HuH-7.5 (cell line): ENCODE measurements around the gene BLM.

Experiments used
- DNase-seq: peaks from one replicate; pipeline ENCODE4 v3.0.0; 2011; ENCODE audit warnings: low spot score

Gene BLM

DNA sequence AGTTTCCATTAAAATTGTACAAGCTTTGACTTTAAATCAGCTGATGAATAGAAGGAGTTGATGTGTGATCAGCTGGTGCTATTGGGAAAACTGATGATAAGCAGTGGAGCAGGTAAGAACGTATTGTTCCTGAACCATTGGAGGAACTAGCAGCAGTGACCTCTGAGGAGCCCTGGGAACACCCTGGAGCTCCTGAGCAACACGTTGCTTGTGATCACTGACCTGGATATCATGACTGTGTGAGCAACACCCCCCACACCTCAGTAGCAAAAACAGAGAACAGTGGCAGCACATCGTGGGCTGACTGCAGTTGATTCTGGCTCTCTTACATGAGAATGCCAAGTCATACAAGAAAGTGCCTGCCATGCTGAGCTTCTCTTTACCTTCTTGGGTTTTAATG lies 72.9 kb downstream of the BLM start:
- no peak for DNase-seq

DNA sequence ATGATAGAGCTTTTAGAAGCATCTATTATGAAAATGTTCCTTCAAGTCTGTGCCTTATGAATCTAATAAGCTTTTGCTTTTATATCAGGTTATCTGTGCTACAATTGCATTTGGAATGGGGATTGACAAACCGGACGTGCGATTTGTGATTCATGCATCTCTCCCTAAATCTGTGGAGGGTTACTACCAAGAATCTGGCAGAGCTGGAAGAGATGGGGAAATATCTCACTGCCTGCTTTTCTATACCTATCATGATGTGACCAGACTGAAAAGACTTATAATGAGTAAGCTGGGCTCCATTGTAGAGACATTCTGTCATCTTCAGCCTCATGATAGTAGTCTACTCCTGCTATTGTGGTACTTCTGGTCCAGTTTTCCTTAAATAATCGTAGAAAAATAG lies 73.4 kb downstream of the BLM start:
- DNase-seq, result no peak

DNA sequence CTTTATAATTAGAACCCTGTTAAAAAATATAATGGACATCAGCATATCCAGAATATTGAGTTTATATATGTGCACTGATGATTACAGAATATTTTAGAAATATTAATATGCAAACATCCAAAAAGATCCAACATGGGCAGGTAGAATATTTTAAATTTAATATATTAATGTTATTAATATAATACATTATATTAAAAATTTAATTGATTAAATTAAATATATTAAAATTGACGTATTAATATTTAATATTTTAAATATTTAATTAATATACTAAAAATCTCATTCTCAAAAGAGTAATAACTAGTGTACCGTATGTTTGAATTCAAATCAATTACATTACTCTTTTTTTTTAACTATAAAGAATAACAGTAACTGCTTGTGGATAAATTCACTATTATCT lies 77.4 kb downstream of the BLM start:
- DNase-seq, result no peak

DNA sequence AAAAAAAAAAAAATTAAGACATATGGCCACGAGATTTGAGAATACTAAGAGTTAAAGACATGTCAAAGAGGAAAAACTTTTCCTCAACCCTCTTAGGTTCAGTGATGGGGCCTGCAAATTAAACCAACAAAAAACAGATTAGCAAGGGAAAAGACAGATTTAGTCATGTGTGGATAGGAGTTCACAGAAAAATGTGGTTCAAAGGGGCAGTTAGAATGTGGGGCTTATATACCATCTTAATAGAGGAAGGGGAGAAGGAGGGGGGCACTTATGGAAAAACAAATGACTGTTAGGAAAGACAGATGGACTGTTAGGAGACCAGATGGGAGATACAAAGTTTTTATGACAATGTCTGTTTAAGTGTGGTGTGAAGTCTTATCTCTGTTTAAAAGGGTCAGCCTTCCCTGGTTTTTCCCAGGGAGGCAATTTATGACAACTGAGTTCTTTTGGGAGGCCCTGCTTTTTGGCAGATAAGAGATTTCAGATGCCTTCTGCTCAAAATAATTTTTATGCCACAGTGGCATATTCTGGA lies 82.6 kb downstream of the BLM start:
- no peak for DNase-seq

DNA sequence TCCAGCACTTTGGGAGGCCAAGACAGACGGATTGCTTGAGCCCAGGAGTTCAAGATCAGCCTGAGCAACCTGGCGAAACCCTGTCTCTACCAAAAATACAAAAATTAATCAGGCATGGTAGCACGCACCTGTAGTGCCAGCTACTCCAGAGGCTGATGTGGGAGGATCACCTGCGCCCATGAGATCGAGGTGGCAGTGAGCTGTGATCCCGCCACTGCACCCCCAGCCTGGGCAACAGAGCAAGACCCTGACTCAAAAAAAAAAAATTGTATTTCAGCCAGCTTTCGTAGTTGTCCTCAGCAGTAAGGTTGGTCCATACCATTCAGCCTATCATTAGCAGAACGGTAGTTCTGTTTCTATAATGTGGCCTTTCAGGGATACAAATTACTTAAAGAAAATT lies 84.7 kb downstream of the BLM start:
- DNase-seq, result no peak

DNA sequence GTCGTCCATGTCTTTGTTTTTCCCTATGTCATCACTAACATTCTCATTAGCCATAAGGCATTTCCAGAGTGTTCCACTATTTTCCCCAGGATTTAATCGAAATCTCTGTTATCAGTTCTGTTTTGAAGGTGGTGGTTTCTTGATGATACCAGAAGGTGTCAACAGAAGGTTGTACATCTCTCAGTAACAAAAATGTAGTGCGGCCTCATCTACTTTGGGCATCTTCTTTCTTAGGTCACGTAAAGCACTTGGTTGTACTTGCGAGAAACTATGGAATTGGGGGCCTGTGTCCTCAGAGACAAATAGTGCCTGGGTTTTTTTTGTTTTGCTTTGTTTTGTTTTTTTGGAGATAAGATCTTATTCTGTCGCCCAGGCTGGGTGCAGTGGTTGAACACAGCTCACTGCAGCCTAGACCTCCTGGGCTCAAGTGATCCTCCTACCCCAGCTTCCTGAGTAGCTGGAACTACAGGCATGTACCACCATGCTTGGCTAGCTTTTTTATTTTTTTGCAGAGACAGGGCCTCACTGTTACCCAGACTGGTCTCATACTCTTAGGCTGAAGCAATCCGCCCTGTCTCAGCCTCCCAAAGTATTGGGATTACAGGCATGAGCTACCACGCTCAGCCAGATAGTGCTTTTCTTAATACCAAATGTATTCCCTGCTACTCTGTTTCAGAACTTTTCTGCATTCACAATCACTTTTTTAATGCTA lies 90.1 kb downstream of the BLM start:
- no peak for DNase-seq

DNA sequence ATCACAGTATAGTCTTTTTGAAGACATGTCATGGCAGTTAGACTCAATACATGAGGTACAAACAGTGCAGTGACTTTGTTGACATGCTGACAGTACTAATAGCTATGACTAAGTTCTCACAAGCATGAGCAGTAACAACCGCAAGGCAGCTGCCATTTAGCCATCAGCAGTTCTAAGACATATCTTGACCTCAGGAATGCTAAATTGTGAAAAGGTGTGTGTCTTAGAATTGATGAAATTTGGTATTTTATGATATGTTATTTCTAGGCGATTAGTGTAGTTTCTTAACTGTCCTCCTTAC lies 90.6 kb downstream of the BLM start:
- DNase-seq, result no peak

DNA sequence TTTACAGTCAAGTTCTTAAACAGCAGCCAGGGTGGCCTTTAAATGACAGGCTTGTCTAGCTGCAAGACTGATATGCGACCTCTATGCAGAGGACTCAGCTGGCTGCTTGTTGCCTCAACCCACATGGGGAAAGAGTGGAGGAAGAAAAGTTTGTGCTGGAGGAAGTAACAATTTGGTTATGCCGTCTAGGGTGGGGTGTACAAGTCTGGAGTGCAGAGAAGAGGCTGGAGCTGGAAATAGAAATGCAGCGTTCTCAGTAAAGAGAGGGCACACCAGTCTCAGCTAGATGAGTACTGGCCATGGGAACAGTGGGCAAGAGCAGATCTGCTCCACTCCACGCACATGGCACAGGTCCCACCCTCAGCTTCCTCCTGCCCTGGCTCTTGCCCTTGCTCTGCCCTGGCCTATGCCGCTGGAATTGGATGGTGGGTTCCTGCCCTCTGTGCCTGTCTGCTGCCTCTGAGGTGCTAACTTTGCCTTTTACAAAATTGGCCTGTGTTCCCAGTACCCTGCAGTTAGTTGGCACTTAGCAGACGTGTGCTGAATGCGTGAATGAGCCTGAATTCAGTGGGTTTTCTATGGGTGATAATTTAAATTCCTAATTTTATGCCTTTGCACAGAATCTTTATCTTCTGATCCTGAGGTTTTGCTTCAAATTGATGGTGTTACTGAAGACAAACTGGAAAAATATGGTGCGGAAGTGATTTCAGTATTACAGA lies 91.5 kb downstream of the BLM start:
- no peak for DNase-seq

DNA sequence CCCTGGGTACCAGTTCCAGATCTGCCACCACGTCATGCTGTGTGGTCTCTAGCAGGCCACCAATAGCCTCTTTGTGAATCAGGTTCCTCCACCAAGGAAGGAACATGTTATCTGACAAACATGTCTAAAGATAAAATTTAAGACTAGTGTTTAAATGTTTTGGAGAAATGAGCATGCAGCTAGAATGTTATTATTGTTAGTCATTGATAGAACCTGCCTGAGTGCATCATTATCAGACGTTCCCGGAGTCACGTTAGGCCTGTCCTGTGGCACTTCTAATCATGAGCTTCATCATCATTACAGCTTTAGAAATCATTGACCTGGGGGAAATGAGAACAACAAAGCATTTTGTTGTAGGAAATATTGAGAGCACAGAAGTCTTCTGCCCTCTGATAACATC lies 92.4 kb downstream of the BLM start:
- no peak for DNase-seq

DNA sequence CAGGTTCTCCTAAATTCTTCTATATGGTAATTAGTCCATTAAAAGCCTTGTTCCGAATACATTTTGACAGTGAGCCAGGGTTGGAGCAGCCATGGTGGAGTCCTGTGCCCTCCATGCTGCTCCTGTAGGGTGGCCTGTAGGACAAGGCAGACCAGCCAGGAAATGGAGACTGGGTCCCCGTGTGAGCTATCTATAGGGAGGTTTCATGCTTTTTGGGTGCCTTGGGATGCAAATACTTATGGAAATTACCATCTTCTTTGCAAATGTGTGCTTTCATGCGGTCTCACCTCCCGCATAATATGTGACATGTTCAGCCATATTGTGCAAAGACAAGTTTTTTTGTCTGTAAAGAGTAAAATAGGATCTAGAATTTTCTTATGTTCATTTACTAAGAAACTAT lies 93.2 kb downstream of the BLM start:
- DNase-seq, result no peak

DNA sequence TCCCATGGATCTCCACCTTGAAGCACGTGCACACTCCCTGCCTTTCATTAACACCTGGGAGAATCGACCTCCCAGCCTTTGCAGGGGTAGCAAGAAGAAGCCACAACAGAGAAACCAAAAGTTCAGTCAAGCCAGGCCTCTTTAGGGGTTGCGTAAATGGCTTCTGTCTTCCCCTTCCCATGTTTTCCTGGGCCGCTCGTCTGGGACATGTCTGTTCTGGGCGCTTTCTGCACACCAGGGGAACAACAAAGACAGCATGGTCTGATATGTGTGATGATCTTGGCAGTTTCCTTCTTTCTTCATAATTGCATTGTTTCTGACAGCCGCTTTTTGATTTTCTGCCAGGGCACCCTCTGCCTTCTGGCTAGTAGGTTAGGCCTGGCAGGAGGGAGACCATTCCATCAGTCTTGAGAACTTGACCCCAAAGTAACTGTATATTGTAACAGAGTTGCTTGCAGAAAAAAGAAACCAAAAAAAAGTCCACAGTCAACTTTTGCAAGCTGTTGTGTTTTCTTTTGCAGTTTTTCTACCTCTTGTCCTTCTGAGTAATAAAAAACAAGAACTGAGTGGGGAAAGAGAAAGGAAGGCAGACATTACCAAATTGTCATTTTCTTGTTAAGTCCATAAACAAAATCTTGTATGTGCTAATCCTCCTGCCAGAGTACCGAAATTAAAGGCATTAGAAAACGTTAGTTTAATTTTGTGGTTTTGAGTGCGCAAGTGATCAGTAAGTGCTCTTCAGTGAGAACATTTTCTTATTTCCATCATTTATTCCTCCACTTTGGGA lies 95.2 kb downstream of the BLM start:
- DNase-seq, result no peak

DNA sequence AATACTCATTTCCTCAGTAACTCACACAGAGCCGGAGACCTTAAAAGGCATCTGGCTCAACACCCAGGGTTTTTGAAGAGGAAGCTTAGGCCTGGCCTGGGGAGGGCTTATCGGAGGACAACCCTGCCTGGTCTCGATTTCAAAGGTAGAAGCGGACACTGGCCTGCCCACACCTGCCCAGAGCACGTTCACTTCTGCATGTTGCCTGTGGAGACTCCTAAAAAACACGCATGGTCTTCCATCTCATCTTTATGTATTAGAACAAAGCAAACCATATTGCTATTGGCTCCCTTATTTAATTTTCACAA lies 95.8 kb downstream of the BLM start:
- DNase-seq, result no peak

DNA sequence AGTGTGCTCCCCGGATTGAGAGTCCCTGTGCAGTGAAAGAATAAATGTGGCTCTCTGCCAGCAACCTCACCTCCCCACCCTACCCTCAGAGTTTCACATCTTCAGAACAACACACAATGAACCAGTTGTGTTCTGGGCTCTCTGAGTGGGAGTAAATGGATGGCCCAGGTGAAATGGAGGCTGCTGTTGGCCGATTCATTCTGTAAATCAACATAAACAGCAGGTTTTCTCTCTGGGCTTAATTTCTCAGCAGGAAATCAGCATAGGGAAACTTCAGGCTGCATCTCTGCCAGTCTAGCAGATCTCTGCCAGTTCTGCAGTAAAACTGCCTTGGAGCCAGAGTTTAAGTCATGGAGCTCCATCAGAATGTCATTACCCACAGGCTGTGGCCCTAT lies 96.6 kb downstream of the BLM start:
- DNase-seq, result no peak

DNA sequence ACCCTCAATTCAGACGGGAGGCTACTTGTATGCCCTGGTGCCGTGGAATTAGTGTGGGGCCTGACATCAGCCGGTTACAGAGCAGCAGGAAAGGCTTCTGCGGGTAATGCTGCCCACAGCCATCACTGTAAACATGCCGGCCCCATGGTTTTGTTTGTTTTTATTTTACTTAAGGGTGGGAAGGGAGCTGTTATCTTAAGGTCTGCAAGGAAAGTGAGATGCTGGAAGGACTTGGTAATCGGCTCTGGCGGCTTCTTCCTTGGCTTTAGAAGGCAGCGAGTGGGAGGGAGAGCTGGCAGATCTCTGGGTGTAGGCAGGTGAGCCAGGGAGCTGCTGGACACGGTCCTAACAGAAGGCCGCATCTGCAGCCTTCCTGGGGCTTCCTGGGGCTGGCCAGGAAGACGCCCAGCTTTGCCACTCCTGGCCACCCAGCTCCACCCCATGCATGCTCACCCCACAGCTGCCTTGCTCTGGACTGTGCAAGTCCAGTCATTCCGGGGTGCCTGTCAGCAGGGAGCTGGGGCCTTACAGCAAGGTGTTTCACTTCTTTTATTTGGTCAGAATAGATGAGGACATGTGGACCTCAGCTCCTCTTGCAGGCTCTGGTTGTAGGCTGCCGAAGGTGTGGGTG lies 97.2 kb downstream of the BLM start:
- no peak for DNase-seq

DNA sequence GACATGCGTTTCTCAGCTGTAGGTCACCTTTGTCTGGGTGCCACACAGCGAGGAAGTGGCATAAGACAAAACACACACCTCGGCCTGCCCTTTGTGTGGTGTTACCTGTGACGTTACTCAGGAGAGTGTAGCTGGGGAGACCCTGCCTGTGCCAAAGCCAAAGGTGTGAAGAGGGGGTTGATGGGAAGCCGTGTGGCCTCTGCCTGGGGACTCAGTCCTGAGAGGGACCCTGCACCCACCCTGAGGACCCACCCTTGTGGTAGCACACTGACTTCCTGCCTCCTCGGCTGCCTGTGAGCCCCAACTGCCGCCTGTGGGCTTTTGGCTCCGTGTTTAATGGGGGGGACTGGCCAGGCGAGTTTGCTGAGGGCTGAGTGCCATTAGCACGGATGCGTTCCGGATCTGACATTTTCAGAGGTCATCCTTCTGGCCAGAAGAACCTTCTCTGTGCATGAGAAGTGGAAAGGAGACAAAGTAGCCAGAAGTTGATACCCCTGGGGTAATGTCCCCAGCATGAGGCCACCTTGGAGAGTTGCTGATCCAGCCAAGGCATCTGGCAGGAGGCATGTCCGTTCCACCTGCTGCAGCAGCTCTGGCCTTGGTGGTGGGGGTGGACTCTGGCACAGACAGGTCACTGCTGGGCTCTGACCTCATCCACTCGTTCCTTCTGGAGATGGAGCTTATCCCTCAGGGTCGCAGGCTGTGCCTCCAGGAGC lies 99.4 kb downstream of the BLM start:
- no peak for DNase-seq

DNA sequence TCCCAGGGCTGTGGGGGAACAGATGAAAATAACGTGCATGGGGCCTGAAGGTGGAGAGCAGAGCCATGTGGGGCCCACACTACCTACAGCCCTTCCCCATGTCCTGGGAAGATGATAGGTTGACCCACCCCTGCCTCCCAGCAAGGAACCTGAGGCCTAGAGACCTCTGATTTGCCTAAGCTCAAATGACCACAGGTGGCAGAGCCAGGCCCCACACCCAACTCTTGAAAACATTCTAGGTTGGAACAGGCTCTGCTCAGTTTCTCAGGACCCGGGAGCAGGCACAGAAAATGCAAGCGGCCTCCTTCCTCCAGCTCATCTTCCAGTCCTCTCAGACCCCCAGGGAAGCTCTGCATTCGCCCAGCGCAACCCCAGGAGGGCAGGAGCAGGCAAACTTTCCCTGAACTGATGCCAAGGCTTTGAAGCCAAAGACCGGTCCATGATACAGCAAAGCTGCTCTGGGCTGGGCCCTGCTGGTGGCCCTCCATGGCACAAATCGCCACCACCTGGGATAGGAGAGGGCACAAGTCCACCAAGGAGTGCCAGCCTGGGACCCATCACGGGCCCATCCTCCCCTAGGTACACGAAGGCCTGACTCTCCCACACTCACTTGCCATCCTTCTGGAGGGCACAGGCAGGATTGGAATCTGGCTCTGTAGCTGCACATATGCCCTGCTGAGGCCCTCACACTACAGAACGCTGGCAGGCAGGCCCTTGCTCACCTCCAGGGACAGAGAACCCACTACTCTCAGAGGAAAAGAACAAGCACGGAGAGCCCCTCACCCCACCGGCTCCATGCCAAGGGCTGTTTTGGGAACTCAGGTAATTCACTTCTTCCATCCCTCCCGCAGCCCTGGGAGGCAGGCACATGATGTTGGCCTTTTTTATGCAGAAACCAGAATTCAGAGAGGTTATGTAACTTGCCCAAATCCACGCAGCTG lies 100.2 kb downstream of the BLM start:
- no peak for DNase-seq

DNA sequence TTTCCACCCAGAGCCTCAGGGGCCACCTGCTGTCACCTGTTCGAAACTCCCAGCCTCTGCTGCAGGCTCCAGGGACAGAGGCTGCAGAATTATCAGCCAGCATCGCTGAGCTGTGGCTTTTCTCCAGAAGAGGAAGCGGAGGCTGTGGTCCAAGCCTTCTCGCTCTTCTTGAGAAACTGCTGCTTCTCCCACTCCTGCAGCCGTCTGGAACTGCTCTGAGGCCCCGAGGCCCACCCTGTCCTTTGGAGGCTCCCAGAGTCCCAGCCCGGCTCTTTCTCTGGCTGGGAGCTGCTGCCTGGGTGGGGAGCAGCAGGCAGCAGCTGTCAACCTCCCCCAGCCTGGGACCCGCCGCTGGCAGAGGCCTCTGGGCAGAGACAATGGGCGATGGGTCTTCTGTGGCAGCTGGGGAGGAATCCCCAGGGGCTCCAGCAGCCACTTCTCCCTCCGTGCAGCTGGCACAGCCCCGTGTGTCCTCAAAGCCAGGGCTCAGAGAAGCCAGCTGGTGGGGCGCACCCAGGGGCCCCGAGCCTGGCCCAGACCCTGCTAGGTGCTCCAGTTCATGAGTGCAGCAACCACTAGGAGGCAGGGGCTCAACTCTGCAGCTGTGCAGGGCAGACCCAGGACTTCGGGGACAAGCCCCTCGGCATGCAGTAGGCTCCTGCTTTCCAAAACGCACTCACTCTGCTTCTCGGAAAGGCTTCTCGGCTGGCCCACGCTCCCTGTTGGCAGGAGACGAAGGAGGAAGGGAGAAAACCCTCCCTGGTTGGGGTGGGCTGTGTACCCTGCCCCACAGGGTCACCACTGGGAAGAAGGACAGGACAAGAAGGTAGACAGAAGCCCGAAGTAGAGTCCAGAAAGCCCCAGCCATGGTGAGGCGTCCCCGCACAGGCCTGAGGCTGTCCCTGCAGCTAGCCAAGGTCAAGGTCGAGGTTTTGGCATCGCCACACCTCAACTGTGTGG lies 101.4 kb downstream of the BLM start:
- no peak for DNase-seq

DNA sequence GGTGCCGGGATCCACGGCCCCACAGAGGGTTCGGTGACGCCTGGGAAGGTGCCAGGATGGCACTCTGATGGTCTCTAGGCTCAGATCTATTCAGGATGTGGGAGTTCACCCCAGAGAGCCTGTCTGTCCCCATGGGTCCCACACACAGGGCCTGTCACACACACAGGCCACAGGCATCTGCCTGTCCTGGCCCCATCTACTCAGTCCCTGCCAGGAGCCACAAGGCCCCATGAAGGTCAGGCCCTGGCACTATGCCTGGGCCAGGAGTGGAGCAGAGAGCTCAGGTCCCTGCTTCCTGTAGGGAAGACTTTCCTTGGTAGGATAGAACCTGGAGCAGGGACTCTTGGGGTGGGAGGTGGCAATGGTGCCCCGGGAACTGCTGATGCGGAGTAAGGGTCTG lies 102.2 kb downstream of the BLM start:
- DNase-seq, result no peak

DNA sequence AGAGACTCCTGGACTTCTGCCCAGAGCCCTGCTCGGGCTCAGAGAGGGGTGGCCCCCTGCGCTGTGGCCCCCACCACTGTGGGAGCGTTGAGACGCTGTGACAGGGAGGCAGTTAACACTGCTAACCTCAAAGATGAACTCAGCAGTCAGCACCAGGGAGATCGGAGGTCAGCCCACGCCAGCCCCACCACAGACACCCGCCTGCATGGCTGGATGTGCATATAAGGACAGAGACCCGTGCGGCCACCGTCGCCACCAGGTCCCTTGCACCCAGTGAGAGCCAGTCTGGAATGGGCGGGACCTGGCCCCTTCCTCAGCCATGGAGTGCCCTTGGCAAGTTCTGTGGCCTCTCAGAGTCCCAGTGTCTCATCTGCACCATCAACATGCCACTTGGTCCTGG lies 102.7 kb downstream of the BLM start:
- DNase-seq, result no peak

DNA sequence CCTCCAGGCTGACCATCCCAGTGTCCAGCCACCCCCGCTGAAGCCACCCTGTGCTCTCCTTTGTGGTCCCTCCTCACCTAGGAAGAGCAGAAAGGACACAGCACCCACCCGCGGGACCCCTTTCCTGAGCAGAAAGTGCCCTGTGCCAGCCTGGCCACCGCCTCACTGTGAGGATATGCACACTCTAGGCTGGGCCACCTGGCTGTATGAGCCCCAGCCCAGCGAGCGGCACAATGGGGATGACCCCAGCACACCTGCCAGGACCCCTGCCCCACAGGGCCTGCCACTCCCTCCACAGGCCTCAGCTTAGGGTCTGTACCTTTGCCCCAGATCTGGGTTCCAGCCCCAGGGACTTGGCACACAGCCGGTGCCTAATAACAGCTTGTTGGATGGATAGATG lies 103.3 kb downstream of the BLM start:
- DNase-seq, result no peak
